GM03348 (cell line): ENCODE results near the gene PBX1.

Experiments used
- DNase-seq: peaks from one replicate; pipeline ENCODE4 v3.0.0; 2012; ENCODE audit warnings: low spot score

The PBX1 gene

DNA sequence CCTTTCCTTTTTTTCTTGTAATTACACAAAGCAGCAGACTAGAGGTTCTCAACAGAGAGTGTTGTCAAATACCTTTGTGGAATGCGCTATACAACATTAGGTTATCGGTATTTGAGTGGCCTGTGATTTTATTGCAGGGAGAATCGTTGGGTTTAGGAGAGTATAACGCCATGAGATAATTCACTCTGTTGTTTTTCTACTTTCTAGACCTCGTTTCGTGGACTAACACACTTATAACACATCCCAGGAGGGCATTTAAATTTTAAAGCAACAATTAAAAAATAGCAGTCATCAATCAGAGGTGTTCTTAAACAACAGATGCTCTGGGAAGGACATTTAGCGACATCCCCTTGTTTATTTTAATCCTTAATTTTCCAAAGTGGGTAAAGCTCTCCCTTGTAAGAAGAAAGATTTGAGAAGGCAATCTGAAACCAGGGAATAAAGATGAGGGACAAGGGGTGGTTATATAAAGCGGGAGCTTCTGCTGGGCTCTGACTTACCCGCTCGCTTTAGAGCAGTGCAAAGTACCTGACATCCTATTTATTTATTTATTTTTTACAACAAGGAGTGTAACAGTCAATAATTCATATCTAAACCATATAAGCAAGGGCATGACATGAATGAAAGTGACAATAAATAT is 4.9 kb downstream of the PBX1 start:
- DNase-seq = no peak

- no peak for DNase-seq
Measured at GRCh38 chr1:164564378-164564777, 5.4 kb downstream of the PBX1 start.

DNA sequence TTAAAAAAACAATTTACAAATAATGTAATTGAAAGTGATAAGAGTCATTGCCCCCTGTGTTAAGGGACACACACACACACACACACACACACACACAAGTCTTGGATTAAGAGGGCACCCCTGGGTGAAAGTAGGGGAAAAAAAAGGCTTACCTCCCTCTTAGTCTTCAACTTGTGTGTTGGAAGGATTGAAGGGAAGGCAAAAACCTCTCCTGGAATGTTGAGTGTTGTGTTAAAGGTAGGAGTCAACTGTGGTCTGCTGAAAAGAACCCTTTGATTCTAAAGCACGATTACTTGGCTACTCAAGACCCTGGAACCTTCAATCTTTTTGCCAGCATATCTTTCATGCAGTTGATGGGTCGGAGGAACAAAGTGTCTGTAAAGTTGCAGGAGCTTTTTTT is 6.4 kb downstream of the PBX1 start:
- no peak for DNase-seq

DNA sequence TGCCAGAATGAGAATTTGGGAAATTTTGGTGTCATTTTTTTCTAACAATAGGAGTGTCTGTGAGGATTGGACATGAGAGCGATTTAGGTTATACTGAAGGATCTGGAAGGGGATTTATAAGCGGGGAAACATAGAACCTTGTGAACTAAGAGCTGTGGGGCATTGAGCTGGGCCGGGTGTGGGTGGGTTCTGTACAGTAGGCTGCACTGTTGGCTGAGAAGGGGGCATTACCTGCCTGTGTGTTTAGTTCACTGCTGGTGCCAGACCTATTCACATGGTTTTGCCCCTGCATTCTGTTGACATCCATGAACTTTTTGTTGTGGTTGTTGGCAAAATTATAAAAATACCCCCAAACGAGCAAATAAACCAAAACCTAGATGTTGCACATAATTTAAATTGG is 8.8 kb downstream of the PBX1 start:
- no peak for DNase-seq

DNA sequence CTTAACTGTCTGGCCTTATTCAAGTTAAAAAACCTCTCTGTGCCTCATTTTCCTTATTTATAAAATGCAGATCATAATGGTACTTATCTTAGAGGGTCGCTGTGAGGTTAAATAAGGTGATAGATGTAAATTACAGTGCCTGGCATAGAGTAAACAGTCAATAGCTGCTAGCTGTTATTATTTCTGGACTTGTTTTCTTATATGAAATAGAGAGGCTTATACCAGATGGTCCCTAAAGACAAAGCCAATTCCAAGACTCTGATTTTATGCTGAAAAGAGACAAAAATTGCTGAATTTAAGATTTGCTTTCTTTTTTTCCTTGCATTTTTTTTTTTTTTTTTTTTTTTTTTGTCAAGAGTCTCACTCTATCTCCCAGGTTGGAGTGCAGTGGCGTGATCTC is 10.3 kb downstream of the PBX1 start:
- DNase-seq = no peak

DNA sequence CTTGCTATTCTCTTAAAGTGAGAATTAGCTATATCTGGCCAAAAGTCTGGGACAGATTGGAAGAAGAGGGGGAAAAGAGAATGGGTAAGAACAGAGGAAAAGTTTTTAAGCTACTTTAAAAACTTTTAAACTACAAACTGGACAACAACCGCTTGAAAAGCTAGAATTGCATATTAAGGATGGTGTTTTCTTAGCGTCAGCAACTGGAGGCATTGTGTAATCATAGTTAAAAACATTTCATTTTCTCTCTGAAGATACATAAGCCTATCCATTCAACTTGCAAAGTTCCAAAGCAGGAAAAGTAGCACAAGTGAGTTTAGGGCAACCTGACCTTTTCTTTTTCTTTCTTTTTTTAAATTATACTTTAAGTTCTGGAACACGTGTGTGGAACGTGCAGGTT is 10.9 kb downstream of the PBX1 start:
- DNase-seq = peak; percentile 39

GRCh38 chr1:164571333-164571732 is 12.3 kb downstream of the PBX1 start:
- no peak for DNase-seq

DNA sequence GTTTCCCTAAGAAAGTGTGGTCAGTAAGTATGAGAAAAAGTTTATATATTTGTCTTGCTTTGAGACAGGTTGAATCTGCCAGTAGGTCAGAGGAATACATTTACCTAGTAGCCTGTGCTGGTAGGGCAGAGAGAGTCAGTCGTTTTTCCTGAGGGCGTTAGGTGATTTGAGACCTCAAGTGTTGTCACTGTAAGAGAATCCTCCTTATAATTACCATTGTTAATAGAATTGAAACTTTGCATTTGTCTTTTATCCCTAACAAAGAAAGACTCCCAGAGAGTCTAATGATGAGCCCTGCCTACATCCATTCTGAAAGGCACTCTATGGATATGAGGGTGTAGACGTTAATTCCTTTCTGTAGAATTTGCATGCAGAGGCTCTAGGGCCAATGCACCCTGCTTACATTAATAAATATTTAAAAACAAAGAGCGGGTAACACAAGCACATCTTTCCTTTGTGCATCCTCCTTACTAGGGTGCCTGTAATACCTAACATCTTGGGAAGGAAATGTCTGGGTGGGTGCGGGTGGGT is 16.4 kb downstream of the PBX1 start:
- DNase-seq = no peak

DNA sequence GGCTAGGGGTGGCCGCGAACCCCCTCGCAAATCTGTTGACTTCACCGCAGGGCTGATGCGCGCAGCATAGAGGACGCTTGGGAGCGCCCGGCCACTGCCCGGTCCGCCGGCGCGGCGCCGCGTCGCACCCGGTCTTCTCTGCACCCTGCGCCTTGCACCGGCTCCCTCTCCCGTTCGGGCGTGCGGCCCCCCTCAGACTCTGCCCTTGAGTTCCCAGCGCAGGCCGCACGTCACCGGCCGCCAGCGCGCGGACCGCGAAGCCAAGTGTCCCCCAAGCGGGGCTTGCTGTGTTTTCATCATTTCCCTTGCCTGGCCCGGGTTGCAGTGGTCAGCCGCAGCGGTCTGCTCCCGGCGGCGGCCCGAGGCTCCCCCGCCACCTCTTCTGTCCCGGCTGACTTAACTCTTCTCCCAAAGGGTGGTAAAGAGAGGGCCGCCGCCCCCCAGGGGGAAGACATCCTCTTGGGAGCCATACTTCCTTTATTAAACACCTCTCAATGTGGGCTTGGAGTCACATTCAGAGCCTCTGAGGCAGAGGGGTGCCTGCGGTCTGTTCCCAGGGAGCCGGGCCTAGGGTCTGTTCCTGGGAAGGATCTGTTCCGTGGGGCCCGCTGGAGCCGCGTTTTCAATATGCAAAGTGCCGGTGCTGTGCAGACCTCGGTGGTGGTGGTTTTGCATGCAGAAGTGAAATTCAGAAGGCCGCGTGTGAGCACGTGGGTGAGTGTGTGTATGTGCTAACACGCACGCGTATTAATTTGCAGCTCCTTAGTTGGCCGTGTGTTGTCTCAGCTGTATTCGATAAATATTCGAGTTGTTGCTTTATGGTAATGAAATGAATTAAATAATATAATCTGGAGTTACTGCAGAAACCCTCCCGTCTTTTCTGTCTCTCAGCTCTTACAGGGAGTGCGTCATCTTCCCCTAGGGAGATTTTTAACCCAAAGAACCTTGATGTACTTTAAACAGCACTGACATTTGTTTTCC is 17.6 kb downstream of the PBX1 start:
- peak; percentile 44 for DNase-seq

DNA sequence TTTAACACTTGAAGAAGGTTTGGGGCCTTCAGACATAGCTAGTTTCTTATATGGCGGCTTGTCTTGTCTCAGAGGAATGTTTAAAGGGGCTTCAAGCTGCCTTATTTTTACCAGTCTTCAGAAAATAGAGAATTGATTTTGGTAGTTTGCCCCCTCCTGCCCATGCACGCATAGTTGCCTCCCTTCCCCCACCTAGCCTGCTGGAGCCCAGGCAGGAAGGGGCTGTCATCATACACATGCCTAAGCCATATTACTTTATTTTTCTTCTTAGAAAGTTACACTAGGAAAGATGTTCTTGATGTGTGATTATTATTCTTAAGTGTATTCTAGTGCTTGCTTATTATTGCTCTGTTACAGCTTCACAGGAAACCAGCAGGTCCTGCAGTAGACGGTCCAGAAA is 18.3 kb downstream of the PBX1 start:
- peak; percentile 25 for DNase-seq

DNA sequence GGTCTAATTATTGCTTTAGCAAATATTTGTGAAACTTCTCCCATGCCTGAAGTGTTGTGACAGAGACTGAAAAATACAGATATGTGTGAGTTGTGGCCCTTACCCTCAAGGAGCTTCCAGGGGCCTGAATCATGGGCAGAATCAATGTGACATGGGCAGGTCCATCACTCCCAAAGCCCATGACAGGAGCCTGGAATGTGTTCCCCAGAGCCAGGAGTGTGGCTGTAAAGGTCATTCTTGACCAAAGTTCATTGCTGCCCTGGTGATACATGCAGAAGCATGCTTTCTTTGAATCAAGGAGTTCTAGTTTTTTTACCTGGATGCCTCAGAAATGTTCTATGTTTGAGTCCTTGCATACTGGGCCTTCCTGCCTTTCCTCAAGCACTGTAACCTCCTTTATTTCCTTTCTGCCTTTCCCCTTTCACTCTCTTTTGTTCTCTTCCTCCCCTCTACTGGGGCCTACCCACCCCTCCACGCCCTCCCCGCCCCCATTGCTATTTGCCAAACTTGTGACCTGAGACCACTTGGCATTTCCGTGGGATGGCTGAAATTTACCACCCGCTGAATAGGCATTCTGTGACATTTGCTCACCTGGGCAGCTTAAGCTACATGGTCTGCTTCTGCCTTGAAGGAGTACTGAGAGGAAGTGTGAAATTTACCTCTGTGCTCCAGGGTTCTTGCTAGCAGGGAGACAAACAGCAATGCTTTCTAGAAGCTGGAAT is 19.7 kb downstream of the PBX1 start:
- no peak for DNase-seq

GRCh38 chr1:164579381-164579780 is 20.4 kb downstream of the PBX1 start:
- DNase-seq = no peak

GRCh38 chr1:164581762-164582161 is 22.8 kb downstream of the PBX1 start:
- no peak for DNase-seq

DNA sequence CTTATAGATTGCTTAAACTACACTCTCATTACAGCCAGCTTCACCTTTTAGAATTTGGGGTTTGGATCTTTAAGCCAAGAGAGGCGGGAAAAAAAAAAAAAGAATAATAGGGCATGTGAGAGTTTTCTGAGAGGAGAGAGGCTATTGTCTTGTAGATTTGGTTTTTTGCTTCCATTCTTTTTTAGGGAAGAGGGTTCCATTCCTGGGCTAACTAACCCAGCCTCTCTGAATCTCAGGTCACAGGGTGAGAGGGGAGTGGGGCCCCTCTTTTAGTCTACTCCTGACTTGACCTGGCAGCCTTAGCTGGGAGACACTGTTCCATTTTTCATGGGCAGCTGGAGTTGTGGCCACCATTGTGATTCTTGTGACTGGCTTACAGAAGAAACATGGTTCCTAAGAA is 24.2 kb downstream of the PBX1 start:
- no peak for DNase-seq

DNA sequence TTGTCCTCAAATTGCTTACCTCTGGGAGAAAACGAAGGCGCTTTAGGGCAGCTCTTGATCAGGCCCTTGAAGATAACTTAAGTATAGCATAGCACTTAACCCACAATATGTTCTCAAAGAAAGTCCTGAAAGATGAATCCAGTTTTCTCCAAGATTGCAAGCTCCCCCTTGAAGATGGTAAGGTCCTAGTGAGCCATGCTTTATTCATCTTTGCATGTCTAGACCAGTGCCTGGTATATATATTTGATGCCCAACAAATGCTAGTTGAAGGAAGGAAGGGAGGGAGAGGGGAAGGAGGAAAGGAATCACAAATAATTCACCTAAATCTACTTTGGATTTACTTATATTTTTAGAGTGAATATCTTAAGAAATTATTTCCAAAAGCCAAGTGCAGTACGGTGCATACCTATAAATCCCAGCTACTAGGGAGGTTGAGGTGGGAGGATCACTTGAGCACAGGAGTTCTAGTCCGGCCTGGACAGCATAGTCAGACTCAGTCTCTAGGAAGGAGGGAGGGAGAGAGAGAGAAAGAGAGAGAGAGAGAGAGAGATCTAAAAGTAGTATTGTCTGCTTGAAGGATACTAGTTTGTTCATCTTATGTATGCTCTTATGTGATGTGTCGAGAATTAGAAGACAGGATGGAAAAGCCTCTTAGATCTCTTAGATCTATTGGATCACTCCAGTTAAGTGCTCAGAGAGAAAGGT is 25.0 kb downstream of the PBX1 start:
- DNase-seq = no peak

- no peak for DNase-seq
Measured at GRCh38 chr1:164586591-164586990, 27.6 kb downstream of the PBX1 start.

DNA sequence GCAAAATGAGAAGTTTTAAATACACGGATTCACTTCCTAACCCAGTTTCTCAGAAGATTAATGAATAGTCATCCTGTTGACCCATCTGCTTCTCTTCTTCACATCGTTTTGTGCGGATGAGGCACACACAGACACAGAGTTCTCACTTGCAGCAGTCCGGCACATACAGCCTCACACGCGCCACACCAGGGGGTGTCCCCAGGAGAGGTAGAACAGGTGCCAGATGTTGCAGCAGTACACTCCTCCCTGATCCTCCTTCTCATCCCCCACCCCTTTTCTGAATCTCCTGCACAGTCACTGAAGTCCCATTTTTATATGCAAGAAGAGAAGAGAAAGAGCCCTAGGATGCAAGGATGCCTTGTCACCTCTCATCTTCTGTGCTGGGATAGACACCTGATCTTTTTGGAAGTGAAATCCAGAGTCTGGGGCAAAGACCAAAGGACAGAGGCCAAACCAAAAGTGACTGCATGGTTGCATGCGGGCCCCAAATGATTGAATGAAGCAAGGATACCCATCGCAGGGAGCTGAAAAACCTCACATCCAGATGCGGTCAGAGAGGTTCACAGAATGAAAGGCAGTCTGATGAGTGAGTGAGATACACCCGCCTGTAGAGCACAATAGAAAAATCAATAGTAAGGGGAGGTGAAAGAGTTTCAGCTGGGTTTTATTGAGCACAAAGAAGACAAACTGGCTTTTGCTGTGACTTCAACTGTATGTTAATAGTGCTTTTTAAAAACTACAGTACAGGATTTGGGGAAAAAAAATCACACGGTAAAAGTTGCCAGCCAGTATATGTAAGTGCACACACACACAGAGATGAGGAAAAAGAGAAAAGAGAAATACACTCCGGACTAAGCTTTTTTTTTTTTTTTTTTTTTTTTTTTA is 28.9 kb downstream of the PBX1 start:
- DNase-seq = no peak

DNA sequence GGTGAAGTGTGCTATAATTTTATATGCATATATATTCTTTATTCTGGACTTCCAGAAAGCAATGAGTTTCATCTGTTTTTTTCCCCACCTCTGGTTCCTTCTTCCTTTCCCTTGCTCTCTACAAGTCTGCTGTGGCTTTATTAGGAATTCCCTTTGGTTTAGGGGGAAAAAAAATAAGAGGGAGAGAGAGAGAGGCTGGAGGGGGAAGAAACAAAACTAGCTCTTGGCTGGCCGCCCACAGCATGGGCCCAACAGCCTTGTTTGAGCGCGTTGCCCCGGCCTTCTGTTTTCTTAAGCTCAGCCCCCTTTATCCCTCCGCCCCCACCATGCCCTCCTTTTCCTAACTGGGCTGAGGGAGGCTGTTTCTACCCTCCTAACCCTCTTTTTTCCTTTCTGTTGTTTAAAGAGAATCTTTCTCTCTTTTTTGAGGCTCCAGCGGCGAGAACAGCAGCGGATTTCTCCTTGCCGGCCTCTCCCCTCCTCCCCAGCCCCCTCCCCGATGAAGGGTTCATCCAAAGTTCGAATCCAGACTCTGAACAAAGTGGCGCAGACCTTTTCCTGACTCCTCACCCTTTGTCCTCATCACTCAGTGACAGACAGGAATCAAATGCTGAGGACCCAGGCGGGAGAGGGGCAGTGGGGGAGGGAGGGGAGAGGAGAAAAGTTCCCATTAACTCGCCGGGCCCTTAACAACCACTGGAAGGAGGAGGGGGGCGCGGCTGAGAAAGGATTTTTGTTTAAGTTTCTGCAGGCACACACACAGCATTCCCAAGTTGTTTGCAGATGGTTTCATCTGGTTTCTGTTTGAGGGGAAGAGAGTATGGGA is 29.7 kb downstream of the PBX1 start:
- DNase-seq = peak; percentile 54

DNA sequence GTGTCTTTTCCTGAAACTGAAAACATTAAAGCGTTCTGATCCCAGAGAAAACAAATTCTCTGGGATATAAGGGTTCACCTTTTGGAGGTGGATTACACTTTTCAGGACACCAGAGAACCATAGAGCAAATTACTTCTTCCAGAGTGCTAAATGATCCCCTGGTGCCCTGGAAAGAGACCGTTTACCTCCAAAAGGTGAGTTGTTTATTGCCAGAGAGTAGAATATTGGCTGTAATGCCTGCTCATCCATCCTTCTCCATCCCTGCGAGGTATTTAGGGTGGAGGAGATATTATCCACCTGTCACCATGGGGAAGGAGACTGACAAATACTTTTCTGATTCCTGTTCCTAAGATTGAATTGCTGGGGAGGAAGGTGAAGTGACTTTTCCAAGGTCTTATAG is 30.4 kb downstream of the PBX1 start:
- DNase-seq = no peak

DNA sequence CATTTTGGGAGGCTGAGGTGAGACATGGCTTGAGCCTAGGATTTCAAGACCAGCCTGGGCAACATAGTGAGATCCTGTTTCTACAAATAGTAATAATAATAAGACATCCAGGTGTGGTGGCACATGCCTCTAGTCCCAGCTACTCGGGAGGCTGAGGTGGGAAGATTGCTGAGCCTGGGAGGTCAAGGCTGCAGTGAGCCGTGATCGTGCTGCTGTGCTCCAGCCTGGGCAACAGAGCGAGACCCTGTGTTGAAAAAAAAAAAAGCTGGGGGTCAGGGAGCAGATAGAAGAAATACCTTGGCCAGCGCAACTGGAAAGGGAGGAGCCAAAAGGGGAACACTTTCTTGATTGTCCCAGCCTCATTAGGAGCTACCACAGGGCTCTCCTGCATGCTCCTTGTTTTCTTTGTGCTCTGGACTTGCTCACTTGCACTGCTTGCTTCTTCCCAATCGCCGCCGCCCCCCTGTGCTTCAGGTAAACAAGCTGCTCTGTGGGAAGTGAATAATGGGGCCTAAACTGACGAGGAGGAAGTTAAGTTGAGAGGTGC is 31.1 kb downstream of the PBX1 start:
- DNase-seq = no peak
